HepG2 (cell line): ENCODE data around the gene NAV3. TPM values are rescaled to one million over a fixed set of nuclear protein-coding genes. Genes with fewer than 3 reads are reported as not detected.

ENCODE experiments used
- ATAC-seq: fragments of 200-7000 bp; cut with Tn5 transposase; 3 replicates; pipeline ENCODE4 v1.9.1; 2020; ENCODE audit warnings: mild to moderate bottlenecking, moderate library complexity
- BruUV-seq: library from RNA; stranded (reverse); fragments of 400-500 nt; replicated peaks from 2 replicates; lab custom pipeline; 2021; lab: Mats Ljungman, UMichigan
- CTCF ChIA-PET: fragments of 300-600 bp; formaldehyde crosslinking; extraction: SDS; loops from one replicate; lab custom pipeline; 2021; ENCODE audit warnings: low total read pairs, inconsistent platforms, low intra/inter-chr PET ratio; lab: Yijun Ruan, JAX
- POLR2A ChIA-PET: fragments of 350-600 bp; sonication (Branson Sonifier 250); formaldehyde crosslinking; loops from one replicate; lab custom pipeline; 2020; ENCODE audit warnings: antibody characterized with exemption, inconsistent platforms; lab: Yijun Ruan, JAX
- DNase-seq: peaks from one replicate; pipeline ENCODE4 v3.0.0-alpha.2; 2015; ENCODE audit warnings: low spot score
- FAIRE-seq: peaks from 3 replicates; lab custom pipeline; 2011; peaks lifted over from hg19 to GRCh38; lab: Jason Lieb, UNC
- H2AFZ ChIP-seq: one replicate; pipeline ENCODE4 v1.6.1; 2011; ENCODE audit warnings: low read length, inconsistent platforms
- H3K27ac ChIP-seq: fragments of 300-600 bp; 3 replicates; pipeline ENCODE4 v1.8.0; 2011; ENCODE audit warnings: mixed run types, mild to moderate bottlenecking, mixed read lengths, low read length, inconsistent platforms; ENCODE audit not compliant: insufficient read depth; ENCODE audit errors: extremely low read length
- H3K27me3 ChIP-seq, 2 experiments: fragments of 200-600 bp in 1 of 2; 2 replicates in 1 of 2; 3 replicates in 1 of 2; pipeline versions ENCODE4 v1.6.0 to v1.8.0; 2011; ENCODE audit warnings: low read length in 2 of 2, mild to moderate bottlenecking in 2 of 2, moderate library complexity in 2 of 2, inconsistent platforms in 1 of 2; ENCODE audit not compliant: insufficient read depth in 2 of 2, control insufficient read depth in 1 of 2
- H3K36me3 ChIP-seq, 2 experiments: fragments of 200-600 bp in 1 of 2; replicated peaks in 1 of 2; 2 replicates in 1 of 2; 3 replicates in 1 of 2; pipeline versions ENCODE4 v1.5.1 to v1.8.0; 2011; ENCODE audit warnings: low read length in 2 of 2, inconsistent platforms in 1 of 2; ENCODE audit not compliant: insufficient read depth in 2 of 2, control insufficient read depth in 1 of 2
- H3K4me1 ChIP-seq: 2 replicates; pipeline ENCODE4 v1.5.1; 2012; ENCODE audit warnings: low read length, inconsistent platforms; ENCODE audit not compliant: insufficient read depth
- H3K4me2 ChIP-seq: 2 replicates; pipeline ENCODE4 v1.6.0; 2011; ENCODE audit warnings: low read depth, low read length, inconsistent platforms
- H3K4me3 ChIP-seq, 3 experiments: fragments of 200-600 bp in 1 of 3; sonication (generic), shearing (Covaris generic) in 1 of 3; replicated peaks in 1 of 3; 2 replicates each; pipeline ENCODE4 v1.5.1; 2011 to 2016; ENCODE audit warnings: low read length in 3 of 3, inconsistent platforms in 2 of 3, low read depth in 2 of 3, mild to moderate bottlenecking in 2 of 3, control low read depth in 1 of 3, mixed read lengths in 1 of 3; ENCODE audit not compliant: insufficient read depth in 1 of 3
- H3K79me2 ChIP-seq: one replicate; pipeline ENCODE4 v1.6.1; 2011; ENCODE audit warnings: low read length, inconsistent platforms; ENCODE audit not compliant: insufficient read depth
- H3K9ac ChIP-seq: 2 replicates; pipeline ENCODE4 v1.6.0; 2011; ENCODE audit warnings: mild to moderate bottlenecking, low read depth, low read length, inconsistent platforms; ENCODE audit not compliant: insufficient read depth
- H3K9me3 ChIP-seq: 2 replicates; pipeline ENCODE4 v1.5.1; 2012; ENCODE audit warnings: mild to moderate bottlenecking, low read length
- H4K20me1 ChIP-seq: 2 replicates; pipeline ENCODE4 v1.6.0; 2011; ENCODE audit warnings: inconsistent platforms, mild to moderate bottlenecking, low read length, moderate library complexity; ENCODE audit not compliant: insufficient read depth
- HOXA3 ChIP-seq: sonication (generic); formaldehyde crosslinking; IDR thresholded peaks from 2 replicates; pipeline ENCODE4 v1.5.0; 2020; ENCODE audit warnings: missing genetic modification reagents
- YY1 ChIP-seq: IDR thresholded peaks from 2 replicates; pipeline ENCODE4 v1.6.1; 2011; ENCODE audit warnings: low read length, low read depth, moderate library complexity, mild to moderate bottlenecking; ENCODE audit not compliant: insufficient read depth, insufficient replicate concordance
- ZNF468 ChIP-seq: sonication (generic); formaldehyde crosslinking; IDR thresholded peaks from 2 replicates; pipeline ENCODE4 v1.8.0; 2022; ENCODE audit warnings: mild to moderate bottlenecking, moderate library complexity, missing genetic modification reagents
- ZNF777 ChIP-seq: sonication (generic); formaldehyde crosslinking; IDR thresholded peaks from 2 replicates; pipeline ENCODE4 v1.4.0; 2020; ENCODE audit warnings: missing genetic modification reagents
- WGBS: methylation state at CpG from one replicate; pipeline ENCODE4 v1.1.6; 2017; ENCODE audit warnings: low lambda C conversion rate; 5-methylcytosine and 5-hydroxymethylcytosine counted together
- in situ Hi-C: cut with HindIII; loops from 2 replicates; pipeline ENCODE4 v1.10.0; 2017; ENCODE audit warnings: low pct_unique_long_range_greater_than_20kb; ENCODE audit not compliant: extremely low pct_ligation_motif_present
- intact Hi-C: fragments of 100-400 bp; cut with micrococcal nuclease; formaldehyde crosslinking; loops from one replicate; pipeline ENCODE4 v1.10.0; 2022; ENCODE audit not compliant: unreplicated experiment
- polyA plus RNA-seq, 8 experiments: library from polyadenylated mRNA; depleted of rRNA in 3 of 8; stranded (reverse) in 7 of 8; unstranded in 1 of 8; fragments of >200 nt; fragmentation: Illumina TruSeq in 4 of 8; extraction: Trizol in 4 of 8; gene quantifications; 2 replicates each; pipeline versions ENCODE4 v1.2.1 to v1.2.3, GENCODE V29; 2011 to 2016; ENCODE audit warnings: low read depth in 4 of 8, missing spikeins in 1 of 8, mixed read lengths in 1 of 8; ENCODE audit not compliant: insufficient read depth in 1 of 8
- total RNA-seq, 5 experiments: library from RNA; depleted of rRNA; stranded (reverse); fragments of >200 nt; fragmentation: Illumina TruSeq; extraction: Trizol; gene quantifications; 2 replicates each; pipeline ENCODE4 v1.2.3, GENCODE V29; 2016; ENCODE audit warnings: low read depth in 1 of 5

The NAV3 gene
- total and polyA plus RNA-seq, 2 of the 13 experiments (the other 11 are each of a cell fraction or from before 2014, with no cell fraction given), result 0.01 to 0.18 TPM

DNA sequence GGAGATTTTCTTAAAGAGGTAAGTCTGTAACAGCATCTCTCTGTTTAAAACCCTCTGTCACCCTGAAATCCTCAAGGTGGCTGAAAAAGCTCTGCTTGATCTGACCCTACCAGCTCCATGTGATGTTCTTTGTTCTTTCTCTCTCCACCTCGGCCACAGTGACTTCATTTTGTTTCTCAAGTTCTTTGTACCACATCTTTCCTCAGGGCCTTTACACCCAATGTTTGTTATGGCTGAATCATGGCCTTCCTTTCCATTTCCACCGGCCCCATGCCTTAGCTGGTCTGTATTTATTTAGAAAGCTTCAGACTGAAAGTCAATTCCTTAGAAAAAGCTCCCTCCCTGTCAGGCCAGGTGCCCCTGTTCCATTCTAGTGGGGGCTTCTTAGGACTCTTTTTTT, 431.2 kb downstream of the NAV3 start:
- no peak for ATAC-seq
- in situ Hi-C loops, result no loop called here
- H3K9me3 ChIP-seq, result peaks cover 7% of the 10 kb centered on the region; the same call in 1 of the 2 replicates
- intact Hi-C loops, result no loop called here
- TF ChIP-seq ZNF468 (CRISPR knock-in tag) (no peak), ZNF777 (CRISPR knock-in tag) (no peak), YY1 (no peak), HOXA3 (CRISPR knock-in tag) (no peak)
- TF ChIP-seq, all 625 proteins: peak for 0
- POLR2A ChIA-PET, result no interaction called here
- Histone ChIP-seq H4K20me1 (no peaks in the 10 kb centered on the region), H3K79me2 (no peaks in the 10 kb centered on the region), H3K27me3 (no peaks in the 10 kb centered on the region), H3K4me1 (no peaks in the 10 kb centered on the region), H3K4me2 (no peak overlapping the region), H3K4me3 (no peak overlapping the region), H3K36me3 (no peaks in the 10 kb centered on the region), H3K9ac (no peak overlapping the region), H2AFZ (no peak overlapping the region), H3K27ac (no peak overlapping the region)
- WGBS, result 2% methylated on average over 2 of the region's 2 CpGs
- DNase-seq, result no peak
- BruUV-seq, result no TSS peak
- CTCF ChIA-PET, result no interaction called here
- no peak for FAIRE-seq
